Caco-2 (cell line): ENCODE data around the gene MYO7A. TPM values are rescaled to one million over a fixed set of nuclear protein-coding genes. Genes with fewer than 3 reads are reported as not detected.

Experiments used
- BruUV-seq: library from RNA; stranded (reverse); fragments of 400-500 nt; replicated peaks from 2 replicates; lab custom pipeline; 2021; lab: Mats Ljungman, UMichigan
- CTCF ChIA-PET: fragments of 300-600 bp; sonication (Branson Sonifier 250); formaldehyde crosslinking; loops from one replicate; lab custom pipeline; 2022; ENCODE audit warnings: antibody characterized with exemption; lab: Charles Lee
- POLR2A ChIA-PET: fragments of 300-600 bp; sonication (Branson Sonifier 250); formaldehyde crosslinking; loops from one replicate; lab custom pipeline; 2022; ENCODE audit warnings: antibody characterized with exemption; lab: Charles Lee
- DNase-seq, 2 experiments: peaks; one replicate each; pipeline versions ENCODE4 v3.0.0 to v3.0.0-alpha.2; 2020 to 2022
- H3K27me3 ChIP-seq: replicated peaks from 2 replicates; pipeline ENCODE4 v1.6.0; 2011; ENCODE audit warnings: low read length; ENCODE audit not compliant: control insufficient read depth, insufficient read depth
- H3K36me3 ChIP-seq: 2 replicates; pipeline ENCODE4 v1.5.1; 2011; ENCODE audit warnings: low read length; ENCODE audit not compliant: control insufficient read depth, insufficient read depth
- H3K4me1 ChIP-seq: fragments of 250-450 bp; sonication (Bioruptor Pico); 2 replicates; pipeline ENCODE4 v1.5.1; 2020; ENCODE audit warnings: mild to moderate bottlenecking
- H3K4me3 ChIP-seq: 2 replicates; pipeline ENCODE4 v1.5.1; 2011; ENCODE audit warnings: low read depth, mild to moderate bottlenecking, control low read depth, low read length
- H3K9me3 ChIP-seq: fragments of 250-450 bp; sonication (Bioruptor Pico); 2 replicates; pipeline ENCODE4 v1.5.1; 2020; ENCODE audit warnings: mild to moderate bottlenecking, moderate library complexity
- H3K27ac Mint-ChIP-seq: one replicate; pipeline ENCODE4 v1.8.0; 2022; ENCODE audit warnings: mixed read lengths; ENCODE audit not compliant: unreplicated experiment
- H3K27me3 Mint-ChIP-seq: one replicate; pipeline ENCODE4 v1.8.0; 2022; ENCODE audit warnings: mixed read lengths; ENCODE audit not compliant: insufficient read depth, unreplicated experiment
- H3K36me3 Mint-ChIP-seq: one replicate; pipeline ENCODE4 v1.8.0; 2022; ENCODE audit warnings: mild to moderate bottlenecking, mixed read lengths; ENCODE audit not compliant: insufficient read depth, unreplicated experiment
- H3K4me1 Mint-ChIP-seq: one replicate; pipeline ENCODE4 v1.8.0; 2022; ENCODE audit warnings: low read depth, mixed read lengths; ENCODE audit not compliant: unreplicated experiment
- H3K4me3 Mint-ChIP-seq: one replicate; pipeline ENCODE4 v1.8.0; 2022; ENCODE audit warnings: mild to moderate bottlenecking, moderate library complexity, mixed read lengths; ENCODE audit not compliant: unreplicated experiment
- H3K9me3 Mint-ChIP-seq: one replicate; pipeline ENCODE4 v1.8.0; 2022; ENCODE audit warnings: mixed read lengths; ENCODE audit not compliant: unreplicated experiment
- intact Hi-C: fragments of 100-400 bp; cut with micrococcal nuclease; formaldehyde crosslinking; loops from one replicate; pipeline ENCODE4 v1.10.0; 2022; ENCODE audit not compliant: unreplicated experiment
- total RNA-seq: library from RNA; stranded (reverse); gene quantifications from 2 replicates; pipeline ENCODE4 v1.2.3, GENCODE V29; 2022
- TF ChIP-seq, protein P1 (sequence below), 2 experiments: fragments of 200-600 bp in 1 of 2; IDR thresholded peaks; 1 replicate in 1 of 2; 2 replicates in 1 of 2; pipeline versions ENCODE4 v1.5.1 to v1.8.0; 2011 to 2022; ENCODE audit warnings: antibody characterized with exemption in 1 of 2, control low read depth in 1 of 2, inconsistent platforms in 1 of 2, low read depth in 1 of 2, low read length in 1 of 2, mild to moderate bottlenecking in 1 of 2, moderate library complexity in 1 of 2; ENCODE audit not compliant: insufficient read depth in 1 of 2, severe bottlenecking in 1 of 2, unreplicated experiment in 1 of 2

MYO7A gene
- total RNA-seq, 1 experiment from 2014 or later = 8.9 TPM

DNA sequence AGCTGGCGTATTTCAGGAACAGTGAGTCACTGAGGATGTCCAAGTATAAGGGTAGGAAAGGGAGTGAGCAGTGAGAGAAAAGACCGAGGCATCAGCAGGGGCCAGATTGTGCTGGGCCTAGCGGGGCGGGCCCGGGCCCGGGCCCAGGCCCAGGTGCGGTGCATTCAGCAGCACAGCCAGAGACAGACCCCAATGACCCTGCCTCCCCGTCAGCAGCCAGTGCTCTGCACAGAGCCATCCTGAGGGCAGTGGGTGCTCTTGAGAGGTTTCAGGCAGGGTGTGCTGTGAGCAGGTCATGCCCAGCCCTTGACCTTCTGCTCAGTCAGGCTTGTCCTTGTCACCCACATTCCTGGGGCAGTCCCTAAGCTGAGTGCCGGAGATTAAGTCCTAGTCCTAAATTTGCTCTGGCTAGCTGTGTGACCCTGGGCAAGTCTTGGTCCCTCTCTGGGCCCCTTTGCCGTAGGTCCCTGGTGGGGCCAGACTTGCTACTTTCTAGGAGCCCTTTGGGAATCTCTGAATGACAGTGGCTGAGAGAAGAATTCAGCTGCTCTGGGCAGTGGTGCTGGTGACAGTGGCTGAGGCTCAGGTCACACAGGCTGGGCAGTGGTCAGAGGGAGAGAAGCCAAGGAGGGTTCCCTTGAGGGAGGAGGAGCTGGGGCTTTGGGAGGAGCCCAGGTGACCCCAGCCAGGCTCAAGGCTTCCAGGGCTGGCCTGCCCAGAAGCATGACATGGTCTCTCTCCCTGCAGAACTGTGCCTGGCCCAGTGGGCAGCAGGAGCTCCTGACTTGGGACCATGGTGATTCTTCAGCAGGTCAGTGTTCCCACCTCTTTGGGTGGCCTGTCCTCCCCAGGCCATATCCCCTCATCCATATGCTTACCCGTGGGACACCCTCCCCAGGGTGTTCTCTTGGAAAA is 2.1 kb downstream of the MYO7A start:
- Mint-ChIP-seq H3K4me1 (peaks cover 19% of the 10 kb centered on the region), H3K27ac (no peak overlapping the region), H3K36me3 (peaks cover 17% of the 10 kb centered on the region), H3K27me3 (no peaks in the 10 kb centered on the region), H3K9me3 (no peaks in the 10 kb centered on the region), H3K4me3 (no peak overlapping the region)
- no peaks in the 10 kb centered on the region for H3K36me3 ChIP-seq
- no peaks in the 10 kb centered on the region for H3K27me3 ChIP-seq
- ChIA-PET CTCF (interaction anchor here (0.6 to 1.1 kb wide), 3 partner anchors 17 to 185 kb away, joined by 3 to 5 read pairs (median 3); no protein-coding TSS in a partner anchor), POLR2A (no interaction called here)
- no peak overlapping the region for H3K4me3 ChIP-seq
- TF ChIP-seq, protein P1, sequence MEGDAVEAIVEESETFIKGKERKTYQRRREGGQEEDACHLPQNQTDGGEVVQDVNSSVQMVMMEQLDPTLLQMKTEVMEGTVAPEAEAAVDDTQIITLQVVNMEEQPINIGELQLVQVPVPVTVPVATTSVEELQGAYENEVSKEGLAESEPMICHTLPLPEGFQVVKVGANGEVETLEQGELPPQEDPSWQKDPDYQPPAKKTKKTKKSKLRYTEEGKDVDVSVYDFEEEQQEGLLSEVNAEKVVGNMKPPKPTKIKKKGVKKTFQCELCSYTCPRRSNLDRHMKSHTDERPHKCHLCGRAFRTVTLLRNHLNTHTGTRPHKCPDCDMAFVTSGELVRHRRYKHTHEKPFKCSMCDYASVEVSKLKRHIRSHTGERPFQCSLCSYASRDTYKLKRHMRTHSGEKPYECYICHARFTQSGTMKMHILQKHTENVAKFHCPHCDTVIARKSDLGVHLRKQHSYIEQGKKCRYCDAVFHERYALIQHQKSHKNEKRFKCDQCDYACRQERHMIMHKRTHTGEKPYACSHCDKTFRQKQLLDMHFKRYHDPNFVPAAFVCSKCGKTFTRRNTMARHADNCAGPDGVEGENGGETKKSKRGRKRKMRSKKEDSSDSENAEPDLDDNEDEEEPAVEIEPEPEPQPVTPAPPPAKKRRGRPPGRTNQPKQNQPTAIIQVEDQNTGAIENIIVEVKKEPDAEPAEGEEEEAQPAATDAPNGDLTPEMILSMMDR (IDR thresholded peaks at IDR 0.05; ENCODE audit: insufficient read depth in 1 of 2, low read depth in 1 of 2, low read length in 1 of 2, severe bottlenecking in 1 of 2, unreplicated experiment in 1 of 2) = no peak
- BruUV-seq = no TSS peak
- intact Hi-C loops = loop anchor here (5.0 kb wide), 5 partner anchors 42 to 492 kb away; partner anchors contain the start of gene PAK1
- no peaks in the 10 kb centered on the region for H3K9me3 ChIP-seq
- H3K4me1 ChIP-seq = peaks cover 10% of the 10 kb centered on the region
- no peak for DNase-seq

DNA sequence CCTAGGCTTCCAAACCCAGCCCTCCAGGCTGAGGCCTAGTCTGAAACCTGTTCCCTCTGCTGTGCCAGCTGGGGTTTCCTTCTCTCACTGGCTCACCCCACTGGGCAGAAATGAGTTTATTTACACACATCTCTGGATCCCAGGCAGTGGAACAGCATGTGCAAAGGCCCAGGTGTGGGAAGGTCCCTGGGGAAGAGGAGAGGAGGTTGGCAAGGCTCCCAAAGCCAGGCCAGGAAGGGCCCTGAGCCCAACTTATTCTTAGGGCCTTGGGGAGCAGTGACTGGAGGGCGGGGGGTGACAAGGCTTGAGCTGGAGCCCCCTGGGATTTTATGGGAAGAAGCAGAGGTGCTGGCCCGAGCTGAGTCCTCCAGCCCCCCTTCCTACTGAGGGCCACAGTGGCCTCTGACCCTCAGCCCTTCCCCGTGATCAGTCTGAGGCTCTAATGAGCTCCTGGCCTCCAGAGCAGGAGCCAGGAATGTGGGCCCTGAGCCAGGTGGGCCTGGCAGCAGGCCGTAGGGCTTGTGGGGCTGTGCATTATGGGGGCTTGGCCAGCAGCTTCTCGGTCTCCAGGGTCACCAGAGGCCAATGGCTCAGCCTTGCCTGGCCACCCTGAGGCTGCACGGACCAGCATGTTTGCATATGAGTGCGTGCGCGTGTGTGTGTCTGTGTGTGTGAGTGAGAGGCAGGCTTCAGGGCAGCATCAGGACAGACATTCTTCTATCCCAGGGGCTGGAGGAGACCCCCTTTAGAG is 2.9 kb downstream of the MYO7A start:
- POLR2A ChIA-PET = no interaction called here
- intact Hi-C loops = no loop called here

More for the DNA sequence above, 2.9 kb downstream of the MYO7A start:
- Mint-ChIP-seq H3K27ac (no peak overlapping the region), H3K4me3 (no peak overlapping the region), H3K4me1 (peaks cover 19% of the 10 kb centered on the region), H3K27me3 (no peaks in the 10 kb centered on the region), H3K36me3 (peaks cover 17% of the 10 kb centered on the region), H3K9me3 (no peaks in the 10 kb centered on the region)
- peaks cover 10% of the 10 kb centered on the region for H3K4me1 ChIP-seq
- CTCF ChIA-PET = interaction anchor here (0.6 kb wide), 1 partner anchor 417 kb away, joined by 3 read pairs; no protein-coding TSS in a partner anchor
- no peak overlapping the region for H3K4me3 ChIP-seq
- no peaks in the 10 kb centered on the region for H3K27me3 ChIP-seq
- H3K9me3 ChIP-seq = no peaks in the 10 kb centered on the region
- TF ChIP-seq, protein P1 (IDR thresholded peaks at IDR 0.05; ENCODE audit: insufficient read depth in 1 of 2, low read depth in 1 of 2, low read length in 1 of 2, severe bottlenecking in 1 of 2, unreplicated experiment in 1 of 2) = no peak
- H3K36me3 ChIP-seq = no peaks in the 10 kb centered on the region
- DNase-seq = no peak
- no TSS peak for BruUV-seq
